GM18498 (cell line): Measurements from ENCODE around the gene GIPC1.
A peak's percentile ranks its signal among the peaks of the same experiment; 100 is the strongest.

Experiments used
- ATAC-seq: cut with Tn5 transposase; IDR thresholded peaks from one replicate; pipeline ENCODE4 v1.9.1; 2021; ENCODE audit warnings: mild to moderate bottlenecking, moderate library complexity; ENCODE audit not compliant: unreplicated experiment

The GIPC1 gene

GRCh38 chr19:14495672-14496028 is 277 bp downstream of the GIPC1 start:
- ATAC-seq = peak; percentile 19

- ATAC-seq = no peak
These were observed 836 bp downstream of the GIPC1 start for GRCh38 chr19:14494910-14495671.

GRCh38 chr19:14494411-14494810 is 1.5 kb downstream of the GIPC1 start:
- no peak for ATAC-seq

- no peak for ATAC-seq
These were observed 3.1 kb downstream of the GIPC1 start for GRCh38 chr19:14492756-14493337.

- ATAC-seq = no peak
These were observed 8.4 kb downstream of the GIPC1 start for GRCh38 chr19:14487370-14488125.

- ATAC-seq = no peak
These were observed 13.6 kb downstream of the GIPC1 start for GRCh38 chr19:14482172-14482941.

GRCh38 chr19:14480700-14481079 is 15.2 kb downstream of the GIPC1 start:
- no peak for ATAC-seq

- ATAC-seq = no peak
These were observed 15.8 kb downstream of the GIPC1 start for GRCh38 chr19:14479975-14480699.

- no peak for ATAC-seq
These were observed 16.5 kb downstream of the GIPC1 start for GRCh38 chr19:14479309-14479974.

GRCh38 chr19:14478113-14478545 is 17.8 kb downstream of the GIPC1 start:
- ATAC-seq = no peak

GRCh38 chr19:14477418-14478112 is 18.4 kb downstream of the GIPC1 start:
- ATAC-seq = no peak

- no peak for ATAC-seq
These were observed 19.1 kb downstream of the GIPC1 start for GRCh38 chr19:14476673-14477401.

GRCh38 chr19:14476327-14476672 is 19.6 kb downstream of the GIPC1 start:
- no peak for ATAC-seq

GRCh38 chr19:14475251-14476073 is 20.5 kb downstream of the GIPC1 start, which contains the start of gene PTGER1:
TSS of gene PTGER1 (minus strand) at chr19:14475354. CDS start at chr19:14474320, 1,034 bp downstream.
- no peak for ATAC-seq

GRCh38 chr19:14474827-14475226 is 21.1 kb downstream of the GIPC1 start:
- no peak for ATAC-seq

- no peak for ATAC-seq
These were observed 21.8 kb downstream of the GIPC1 start for GRCh38 chr19:14473978-14474578.
